Endothelial cell of umbilical vein (primary cell): ENCODE data around the gene PLEKHG4. TPM values are rescaled to one million over a fixed set of nuclear protein-coding genes. Genes with fewer than 3 reads are reported as not detected.
A peak's percentile ranks its signal among the peaks of the same experiment; 100 is the strongest.

Experiments used
- BruUV-seq: library from RNA; stranded (reverse); fragments of 400-500 nt; replicated peaks from 2 replicates; lab custom pipeline; 2021; lab: Mats Ljungman, UMichigan
- CTCF ChIA-PET: fragments of 300-600, 350-600 bp; sonication (Branson Sonifier 250); formaldehyde crosslinking; loops from one replicate; lab custom pipeline; 2021; ENCODE audit warnings: antibody characterized with exemption, inconsistent platforms; lab: Charles Lee
- POLR2A ChIA-PET: fragments of 300-600, 350-600 bp; sonication (Branson Sonifier 250); formaldehyde crosslinking; loops from one replicate; lab custom pipeline; 2021; ENCODE audit warnings: antibody characterized with exemption, inconsistent platforms; lab: Charles Lee
- DNase-seq: peaks from one replicate; pipeline ENCODE4 v3.0.0-alpha.2; 2011; ENCODE audit warnings: low read depth, low spot score
- FAIRE-seq: peaks from 2 replicates; lab custom pipeline; 2011; peaks lifted over from hg19 to GRCh38; lab: Jason Lieb, UNC
- H2AFZ ChIP-seq: 2 replicates; pipeline ENCODE4 v1.6.0; 2012; ENCODE audit warnings: low read depth, low read length, control low read depth, inconsistent platforms
- H3K27ac ChIP-seq: 2 replicates; pipeline ENCODE4 v1.5.1; 2011; ENCODE audit warnings: low read depth, mild to moderate bottlenecking, control low read depth, low read length, moderate library complexity; ENCODE audit not compliant: insufficient read depth
- H3K27me3 ChIP-seq, 2 experiments: 2 replicates each; pipeline versions ENCODE4 v1.6.0 to v1.6.1; 2011; ENCODE audit warnings: low read length in 2 of 2, mixed read lengths in 1 of 2; ENCODE audit not compliant: control insufficient read depth in 2 of 2, insufficient read depth in 2 of 2
- H3K36me3 ChIP-seq, 2 experiments: 2 replicates in 1 of 2; 3 replicates in 1 of 2; pipeline ENCODE4 v1.5.1; 2011; ENCODE audit warnings: low read length in 2 of 2, mild to moderate bottlenecking in 1 of 2, moderate library complexity in 1 of 2; ENCODE audit not compliant: control insufficient read depth in 2 of 2, insufficient read depth in 2 of 2; ENCODE audit errors: extremely low read depth in 1 of 2
- H3K4me1 ChIP-seq: 3 replicates; pipeline ENCODE4 v1.5.1; 2011; ENCODE audit warnings: mild to moderate bottlenecking, low read length; ENCODE audit not compliant: control insufficient read depth, insufficient read depth; ENCODE audit errors: extremely low read depth
- H3K4me2 ChIP-seq: 2 replicates; pipeline ENCODE4 v1.6.1; 2011; ENCODE audit warnings: low read length, control low read depth, mixed read lengths; ENCODE audit not compliant: insufficient read depth
- H3K4me3 ChIP-seq, 3 experiments: fragments of 200-600 bp in 1 of 3; sonication (generic), shearing (Covaris generic) in 1 of 3; replicated peaks in 1 of 3; 2 replicates each; pipeline ENCODE4 v1.5.1; 2011 to 2016; ENCODE audit warnings: control low read depth in 3 of 3, low read length in 3 of 3, mild to moderate bottlenecking in 2 of 3, inconsistent platforms in 1 of 3, low read depth in 1 of 3, moderate library complexity in 1 of 3; ENCODE audit not compliant: insufficient read depth in 1 of 3
- H3K79me2 ChIP-seq: 2 replicates; pipeline ENCODE4 v1.6.0; 2012; ENCODE audit warnings: low read length, inconsistent platforms; ENCODE audit not compliant: control insufficient read depth, insufficient read depth
- H3K9ac ChIP-seq: replicated peaks from 2 replicates; pipeline ENCODE3; 2011; ENCODE audit warnings: low read length, control low read depth; ENCODE audit not compliant: insufficient read depth; ENCODE audit errors: extremely low read depth
- H3K9me1 ChIP-seq: replicated peaks from 3 replicates; pipeline ENCODE4 v1.6.0; 2011; ENCODE audit warnings: mild to moderate bottlenecking, low read length; ENCODE audit not compliant: control insufficient read depth, insufficient read depth; ENCODE audit errors: extremely low read depth
- H3K9me3 ChIP-seq: replicated peaks from 2 replicates; pipeline ENCODE4 v1.5.1; 2012; ENCODE audit warnings: low read length, inconsistent platforms; ENCODE audit not compliant: control insufficient read depth, insufficient read depth
- H4K20me1 ChIP-seq: replicated peaks from 2 replicates; pipeline ENCODE3; 2011; ENCODE audit warnings: mild to moderate bottlenecking, low read length; ENCODE audit not compliant: control insufficient read depth, insufficient read depth; ENCODE audit errors: extremely low read depth
- CTCF ChIP-seq, 2 donors: IDR thresholded peaks; 1 replicate in 1 of 2; 2 replicates in 1 of 2; pipeline ENCODE4 v1.5.1; 2011; ENCODE audit warnings: low read length in 2 of 2, mild to moderate bottlenecking in 2 of 2, moderate library complexity in 2 of 2, control low read depth in 1 of 2, inconsistent platforms in 1 of 2, low read depth in 1 of 2; ENCODE audit not compliant: insufficient read depth in 1 of 2; ENCODE audit errors: extremely low read depth in 1 of 2
- EZH2 ChIP-seq: IDR thresholded peaks from 2 replicates; pipeline ENCODE4 v1.6.1; 2012; ENCODE audit warnings: borderline replicate concordance, low read depth, mild to moderate bottlenecking, moderate library complexity, low read length, inconsistent platforms; ENCODE audit not compliant: severe bottlenecking
- FOS ChIP-seq: IDR thresholded peaks from 2 replicates; pipeline ENCODE4 v1.6.1; 2011; ENCODE audit warnings: mild to moderate bottlenecking, low read length, moderate library complexity, borderline replicate concordance; ENCODE audit not compliant: insufficient read depth
- GATA2 ChIP-seq: IDR thresholded peaks from 2 replicates; pipeline ENCODE4 v1.7.0; 2011; ENCODE audit warnings: low read depth, mild to moderate bottlenecking, moderate library complexity, mixed read lengths, low read length; ENCODE audit not compliant: insufficient read length, insufficient read depth
- JUN ChIP-seq: IDR thresholded peaks from 2 replicates; pipeline ENCODE4 v1.6.1; 2011; ENCODE audit warnings: borderline replicate concordance, low read depth; ENCODE audit not compliant: insufficient read length, insufficient read depth
- MAX ChIP-seq: IDR thresholded peaks from 2 replicates; pipeline ENCODE4 v1.6.1; 2011; ENCODE audit not compliant: insufficient read depth, insufficient read length
- MYC ChIP-seq: IDR thresholded peaks from one replicate; pipeline ENCODE4 v1.6.1; 2011; ENCODE audit warnings: mild to moderate bottlenecking, low read depth, low read length
- POLR2A ChIP-seq: IDR thresholded peaks from 2 replicates; pipeline ENCODE4 v1.6.1; 2012; ENCODE audit warnings: low read depth, mild to moderate bottlenecking, control low read depth, low read length
- POLR2AphosphoS5 ChIP-seq: IDR thresholded peaks from 2 replicates; pipeline ENCODE4 v1.6.1; 2012; ENCODE audit warnings: low read depth, mild to moderate bottlenecking, control low read depth, low read length, moderate library complexity; ENCODE audit not compliant: insufficient read depth
- dilution Hi-C: fragments of 300-500 bp; cut with MboI; formaldehyde crosslinking; loops from one replicate; pipeline ENCODE4 v1.15.0; 2019; ENCODE audit warnings: low sequenced_read_pairs; ENCODE audit not compliant: extremely low pct_ligation_motif_present
- intact Hi-C: fragments of 100-400 bp; cut with micrococcal nuclease; formaldehyde crosslinking; loops from one replicate; pipeline ENCODE4 v1.10.0; 2022
- polyA plus RNA-seq, 4 experiments: library from polyadenylated mRNA; depleted of rRNA in 3 of 4; stranded (reverse) in 3 of 4; unstranded in 1 of 4; fragments of >200 nt; gene quantifications; 2 replicates each; pipeline versions ENCODE4 v1.2.1 to v1.2.3, GENCODE V29; 2011 to 2012; ENCODE audit warnings: missing spikeins in 1 of 4
- total RNA-seq: library from RNA; stranded (reverse); gene quantifications from 2 replicates; pipeline ENCODE4 v1.2.3, GENCODE V29; 2021

The PLEKHG4 gene
- total and polyA plus RNA-seq, 2 donors (not counting 3 experiments of a cell fraction or from before 2014, with no cell fraction given) = 26.6 to 34.8 TPM

- TSS peak; percentile 99 for BruUV-seq
- POLR2A ChIA-PET = no interaction called here
- no peaks in the 10 kb centered on the region for H3K9me1 ChIP-seq
- no peak overlapping the region for H3K4me2 ChIP-seq
- TF ChIP-seq GATA2 = peak; percentile 79
- no peak for TF ChIP-seq MAX
- TF ChIP-seq POLR2AphosphoS5 = peak; percentile 59
- TF ChIP-seq FOS = peak; percentile 96
- TF ChIP-seq JUN = peak; percentile 92
- peak; percentile 19 for TF ChIP-seq MYC
- no peak for TF ChIP-seq EZH2
- no peak for TF ChIP-seq CTCF (IDR thresholded peaks at IDR 0.05; ENCODE audit: extremely low read depth in 1 of 2, insufficient read depth in 1 of 2, low read depth in 1 of 2, low read length in 2 of 2)
- TF ChIP-seq POLR2A = peak; percentile 36
- H3K9ac ChIP-seq = peak overlapping the region; percentile 4
- peak; percentile 92 for DNase-seq
- H3K4me1 ChIP-seq = peaks cover 12% of the 10 kb centered on the region
- dilution Hi-C loops = no loop called here
- H3K27ac ChIP-seq = peak overlapping the region; percentile 72
- no peaks in the 10 kb centered on the region for H3K36me3 ChIP-seq
- H2AFZ ChIP-seq = peak overlapping the region; percentile 6
- H3K27me3 ChIP-seq = no peaks in the 10 kb centered on the region
- no peaks in the 10 kb centered on the region for H4K20me1 ChIP-seq
- intact Hi-C loops = loop anchor here (1.0 to 10.0 kb wide), 2 partner anchors 34 to 593 kb away; no protein-coding TSS in a partner anchor
- no peak overlapping the region for H3K4me3 ChIP-seq
- CTCF ChIA-PET = interaction anchor here (1.0 to 2.2 kb wide), 4 partner anchors 15 to 88 kb away, joined by 3 to 14 read pairs (median 4); partner anchors contain the start of genes KCTD19 and LRRC36
- peak; percentile 85 for FAIRE-seq
- no peaks in the 10 kb centered on the region for H3K9me3 ChIP-seq
- H3K79me2 ChIP-seq = no peaks in the 10 kb centered on the region
Observed at GRCh38 chr16:67311607-67312488, 32.5 kb downstream of the PLEKHG4 start.
